HG02970 (cell line): Measurements from ENCODE around the gene SLC38A9.

Source experiments
- ATAC-seq: cut with Tn5 transposase; IDR thresholded peaks from one replicate; pipeline ENCODE4 v1.9.1; 2021; ENCODE audit warnings: mild to moderate bottlenecking, moderate library complexity, moderate number of reproducible peaks; ENCODE audit not compliant: unreplicated experiment, low FRiP score

Gene SLC38A9

DNA sequence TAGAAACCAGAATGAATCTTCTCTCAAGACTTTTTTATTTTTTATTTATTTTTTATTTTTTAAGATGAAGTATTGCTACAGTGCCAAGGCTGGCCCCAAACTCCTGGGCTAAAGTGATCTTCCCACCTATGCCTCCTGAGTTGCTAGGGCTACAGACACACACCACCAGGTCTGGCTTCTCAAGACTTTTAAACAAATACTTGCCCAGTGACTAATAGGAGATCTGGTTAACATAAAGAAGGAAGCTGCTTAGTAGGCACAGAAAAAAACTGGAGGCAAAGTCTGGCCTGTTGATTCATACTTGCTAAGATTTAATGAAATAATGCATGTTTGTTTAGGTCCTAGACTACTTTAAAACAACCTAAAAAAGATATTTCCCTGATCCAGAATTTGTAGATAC is 43.8 kb downstream of the SLC38A9 start:
- ATAC-seq = no peak

DNA sequence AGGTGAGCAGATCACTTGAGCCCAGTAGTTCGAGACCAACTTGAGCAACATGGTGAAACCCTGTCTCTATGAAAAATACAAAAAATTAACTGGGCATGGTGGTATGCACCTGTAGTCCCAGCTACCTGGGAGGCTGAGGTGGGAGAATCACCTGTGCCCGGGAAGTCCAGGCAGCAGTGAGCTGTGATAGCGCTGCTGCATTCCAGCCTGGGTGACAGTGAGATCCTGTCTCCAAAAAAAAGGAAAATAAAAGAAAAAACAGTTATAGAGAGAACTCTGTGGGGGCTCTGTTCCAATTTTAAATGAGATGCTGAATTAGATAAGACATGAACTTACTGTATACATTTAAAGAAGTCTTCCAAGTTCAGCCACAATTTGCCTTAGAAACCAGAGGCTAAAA is 44.2 kb downstream of the SLC38A9 start:
- ATAC-seq = no peak

DNA sequence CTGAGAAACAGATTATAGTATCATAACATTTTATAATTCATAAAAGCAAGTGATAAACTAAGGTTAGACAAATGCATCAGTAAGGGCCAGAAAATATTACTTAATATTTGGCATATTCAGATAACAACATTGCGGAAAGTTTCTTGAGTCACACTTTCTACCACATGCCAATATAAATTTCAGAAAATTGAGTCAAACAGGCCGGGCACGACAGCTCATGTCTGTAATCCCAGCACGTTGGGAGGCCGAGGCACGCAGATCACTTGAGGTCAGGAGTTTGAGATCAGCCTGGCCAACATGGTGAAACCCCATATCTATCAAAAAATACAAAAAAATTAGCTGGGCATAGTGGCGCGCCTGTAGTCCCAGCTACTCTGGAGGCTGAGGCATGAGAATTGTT is 47.1 kb downstream of the SLC38A9 start:
- no peak for ATAC-seq

DNA sequence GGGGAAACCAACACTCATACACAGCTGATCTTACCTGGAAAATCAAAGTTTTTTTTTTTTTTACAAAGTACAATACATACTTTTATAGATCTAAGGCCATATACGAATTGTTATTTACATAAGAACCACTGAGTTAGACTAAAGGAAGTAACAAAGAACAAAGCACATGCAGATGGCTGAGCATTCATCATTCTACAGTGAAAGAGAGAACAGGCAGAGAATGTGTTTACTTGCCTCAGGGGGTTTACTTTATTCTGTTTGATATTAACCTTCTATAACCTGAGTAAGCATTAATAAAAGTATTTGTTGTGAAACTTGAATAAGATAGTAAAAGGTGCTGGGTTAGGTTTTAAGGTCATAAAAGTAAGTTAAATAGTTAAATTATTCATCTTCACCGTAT is 54.7 kb downstream of the SLC38A9 start:
- no peak for ATAC-seq

DNA sequence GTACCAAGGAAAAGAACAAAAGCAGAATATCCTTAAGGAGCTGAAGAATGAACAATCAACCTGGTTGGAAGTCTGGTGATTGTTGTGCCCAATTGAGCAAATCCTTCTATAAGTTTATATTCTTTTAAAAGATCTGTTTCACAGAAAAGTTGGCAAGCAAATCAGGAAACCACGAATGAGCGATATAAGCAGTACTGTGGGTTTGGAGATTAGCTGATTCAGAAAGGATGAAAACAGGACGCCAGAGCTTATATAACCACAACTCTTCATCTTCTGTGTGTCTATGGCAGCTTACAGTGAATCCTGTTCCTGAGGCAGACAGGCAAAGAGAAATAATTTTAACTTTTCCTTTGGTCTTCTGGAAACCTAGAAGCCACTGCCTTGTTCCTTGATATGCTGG is 61.7 kb downstream of the SLC38A9 start:
- ATAC-seq = no peak

DNA sequence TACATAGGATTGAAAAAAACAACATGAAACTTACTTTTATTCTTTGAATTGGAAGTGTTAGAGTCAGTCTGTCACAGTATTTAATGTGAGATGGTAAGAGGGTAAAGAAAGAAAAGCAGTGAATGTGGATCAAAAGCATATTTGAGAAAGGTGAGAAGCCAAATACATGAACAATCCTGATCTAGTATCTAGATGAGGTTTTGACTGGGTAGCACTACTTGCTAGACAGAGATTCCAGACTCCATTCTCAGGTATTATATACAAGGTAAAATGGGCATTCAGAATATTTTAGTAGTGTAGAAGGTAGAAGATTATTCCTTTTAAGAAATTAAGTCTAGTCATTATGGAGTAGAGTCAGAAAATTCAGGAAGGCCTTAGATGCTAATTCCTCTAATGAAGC is 62.2 kb downstream of the SLC38A9 start:
- ATAC-seq = no peak

DNA sequence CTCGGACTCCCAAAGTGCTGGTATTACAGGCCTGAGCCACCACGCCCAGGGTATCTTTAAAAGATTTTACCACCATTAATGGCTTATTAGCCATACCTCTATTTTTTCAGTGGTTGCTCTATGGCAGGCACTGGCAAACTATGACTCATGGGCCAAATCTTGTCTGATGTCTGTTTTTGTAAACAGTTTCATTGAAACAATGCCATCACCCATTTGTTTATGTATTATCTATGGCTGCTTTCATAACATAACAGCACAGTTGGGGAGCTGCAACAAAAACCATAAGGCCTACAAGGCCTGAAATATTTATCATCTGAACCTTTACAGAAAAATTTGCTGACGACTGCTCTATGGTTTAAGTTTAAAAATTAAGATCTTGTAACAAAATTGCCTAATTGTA is 66.8 kb downstream of the SLC38A9 start:
- ATAC-seq = no peak

DNA sequence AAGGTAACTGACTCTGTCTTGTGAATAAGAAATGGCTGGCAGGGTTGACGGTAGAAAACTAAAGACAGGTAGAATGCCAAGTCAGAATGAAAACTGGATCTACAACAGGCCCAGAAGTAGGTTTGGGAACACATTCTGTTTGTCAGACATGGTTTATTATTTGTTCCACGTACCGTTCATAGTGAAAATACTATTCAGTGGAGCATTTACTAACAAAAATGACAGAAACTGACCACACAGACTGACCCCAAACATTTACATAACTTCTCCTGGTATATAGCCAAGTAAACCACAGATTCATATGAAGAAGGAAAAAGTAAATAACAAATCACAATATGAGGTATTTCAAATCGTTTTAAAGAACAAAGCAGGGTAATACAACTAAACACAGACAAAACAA is 73.7 kb downstream of the SLC38A9 start:
- ATAC-seq = no peak

DNA sequence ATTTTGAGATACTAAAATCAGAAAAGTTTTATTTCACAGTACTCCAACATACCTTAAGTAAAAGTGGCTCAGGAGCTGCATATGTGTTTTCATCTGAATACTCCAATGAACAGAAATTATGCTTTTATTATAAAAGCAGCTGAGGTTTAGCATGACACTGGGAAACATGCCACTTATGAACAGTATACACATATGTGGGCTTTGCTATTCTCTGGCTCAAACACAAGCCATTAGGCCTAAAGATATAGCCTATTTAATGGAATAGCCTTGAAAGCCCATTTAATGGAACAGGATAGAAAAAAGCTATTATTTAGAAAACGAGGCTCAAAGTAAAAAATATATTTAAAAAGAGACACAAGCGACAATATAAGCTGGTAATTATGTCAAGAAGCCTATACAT is 74.1 kb downstream of the SLC38A9 start:
- ATAC-seq = no peak

DNA sequence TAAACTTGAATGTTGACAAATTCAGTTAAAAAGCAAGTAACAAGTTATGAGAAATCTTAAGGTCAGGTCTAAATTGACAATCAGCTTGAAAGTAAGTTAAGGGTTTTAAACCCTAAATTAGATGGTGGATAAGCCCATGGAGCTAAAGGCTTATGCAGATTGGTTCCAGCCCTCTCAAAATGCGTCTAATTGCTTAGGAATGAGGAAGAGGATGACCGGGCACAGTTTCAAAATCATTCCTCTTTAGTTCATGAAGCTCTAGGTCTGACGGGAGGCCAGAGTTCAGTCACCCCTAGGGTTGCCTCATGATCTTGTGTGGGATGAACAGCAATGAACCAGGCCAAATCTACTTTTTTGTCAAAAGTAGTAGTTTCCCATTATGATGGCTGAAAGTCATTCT is 75.4 kb downstream of the SLC38A9 start:
- no peak for ATAC-seq

DNA sequence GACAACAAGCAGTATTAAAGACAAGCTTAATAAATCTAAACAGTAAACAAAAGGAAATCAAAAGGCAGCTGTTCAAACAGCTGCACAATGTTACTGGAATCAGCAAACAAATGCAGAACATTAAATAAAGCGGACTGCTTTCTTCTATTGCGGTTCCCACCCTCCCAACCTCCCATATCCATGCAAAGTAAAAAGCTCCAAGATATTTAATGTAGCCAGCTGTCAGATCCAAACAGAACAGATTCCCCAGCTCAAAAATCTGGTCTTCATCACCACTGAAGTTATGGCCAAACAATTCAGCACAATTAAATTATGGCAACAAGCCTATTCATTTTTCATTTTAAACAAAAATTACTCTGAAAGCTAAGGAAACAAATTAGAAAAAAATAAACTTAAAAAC is 75.9 kb downstream of the SLC38A9 start:
- ATAC-seq = no peak

DNA sequence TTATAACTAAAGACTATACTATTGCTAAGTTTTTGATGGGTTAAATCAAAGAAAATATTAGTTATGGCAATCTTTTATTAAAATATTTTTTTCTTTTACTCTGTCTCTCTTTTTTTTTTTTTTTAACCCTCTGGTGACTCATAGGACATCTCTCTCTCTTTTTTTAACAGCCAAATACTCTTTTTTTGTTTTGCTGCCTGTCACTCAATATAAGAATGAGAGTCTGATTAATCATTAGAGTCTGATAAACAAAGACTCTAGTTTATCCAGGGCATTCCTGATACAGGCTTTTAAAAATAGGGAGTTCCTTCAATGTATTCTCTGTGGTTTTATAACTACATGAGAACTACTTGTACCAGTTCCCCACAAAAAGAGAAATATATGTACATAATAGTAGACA is 77.3 kb downstream of the SLC38A9 start:
- ATAC-seq = no peak

DNA sequence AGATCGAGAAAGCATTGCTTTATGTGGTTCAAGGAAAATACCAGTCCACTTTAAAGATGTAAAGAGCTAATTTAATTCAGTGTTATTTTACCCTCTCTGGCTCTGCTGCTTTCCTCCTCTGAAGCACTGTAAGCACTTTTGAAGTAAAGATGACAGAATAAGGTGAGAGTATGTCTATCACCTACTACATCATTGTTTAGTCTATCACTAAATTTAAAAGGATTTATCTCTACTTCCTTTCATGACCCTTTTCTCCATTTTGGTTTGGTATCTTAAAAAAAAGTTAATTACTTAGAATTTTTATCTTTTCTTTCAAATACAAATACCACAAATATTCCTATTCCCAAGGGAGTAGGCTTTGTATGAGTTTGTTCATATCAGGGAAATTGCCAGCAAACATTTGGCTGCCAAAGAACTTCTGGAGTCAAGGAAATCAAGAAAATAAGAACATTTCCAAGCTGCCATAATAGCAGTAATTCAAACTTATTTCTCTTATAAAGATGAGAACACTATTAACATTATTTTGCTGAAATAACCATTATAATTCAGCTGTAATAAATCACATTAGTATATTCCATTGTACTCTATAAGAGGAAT is 77.8 kb downstream of the SLC38A9 start:
- ATAC-seq = no peak

DNA sequence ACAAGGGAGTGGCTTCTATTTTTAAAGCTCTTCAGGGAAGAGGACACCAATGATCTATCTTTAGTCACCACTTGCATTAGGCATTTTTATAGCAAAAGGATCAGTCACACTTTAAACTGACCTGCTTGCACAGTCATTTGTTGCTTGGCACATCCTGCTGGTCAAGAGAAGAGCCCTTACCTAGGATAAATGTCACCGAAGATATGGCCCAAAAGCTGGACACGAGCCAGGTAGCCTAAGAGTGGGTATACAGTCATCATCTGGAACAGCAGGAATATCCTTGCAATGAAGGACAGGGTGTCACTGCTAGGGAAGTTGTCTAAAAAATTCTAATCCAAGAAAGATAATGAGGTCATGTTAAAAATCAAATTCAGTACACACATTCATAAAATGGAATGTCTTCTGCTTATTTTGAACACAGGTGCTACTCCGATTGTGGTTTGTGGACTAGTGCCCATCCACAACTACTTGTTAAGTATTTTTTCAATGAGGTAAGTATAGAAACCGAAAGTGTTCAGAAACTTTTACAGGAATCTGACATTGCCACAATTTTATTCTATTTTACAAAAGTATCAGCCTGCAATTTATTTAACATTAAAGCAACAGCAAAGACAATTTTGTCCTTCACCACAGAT is 78.4 kb downstream of the SLC38A9 start:
- ATAC-seq = no peak

DNA sequence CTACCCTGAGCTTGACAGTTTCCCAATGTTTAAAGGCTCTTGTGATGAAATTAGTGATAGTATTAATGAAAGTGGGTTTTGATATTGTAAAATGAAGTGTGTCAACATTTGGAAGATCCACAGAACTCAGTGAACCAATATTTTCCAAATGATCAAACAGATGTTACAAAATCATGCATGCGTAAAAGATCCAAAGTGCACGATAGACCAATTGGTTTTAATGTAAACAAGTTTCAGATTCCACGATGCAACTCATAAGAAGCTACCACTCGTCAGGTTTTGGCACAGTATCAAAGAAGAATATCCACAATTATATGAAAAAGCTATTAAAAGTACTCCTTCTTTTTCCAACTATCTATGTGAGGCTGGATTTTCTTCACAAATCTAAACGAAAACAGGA is 82.3 kb downstream of the SLC38A9 start:
- ATAC-seq = no peak

DNA sequence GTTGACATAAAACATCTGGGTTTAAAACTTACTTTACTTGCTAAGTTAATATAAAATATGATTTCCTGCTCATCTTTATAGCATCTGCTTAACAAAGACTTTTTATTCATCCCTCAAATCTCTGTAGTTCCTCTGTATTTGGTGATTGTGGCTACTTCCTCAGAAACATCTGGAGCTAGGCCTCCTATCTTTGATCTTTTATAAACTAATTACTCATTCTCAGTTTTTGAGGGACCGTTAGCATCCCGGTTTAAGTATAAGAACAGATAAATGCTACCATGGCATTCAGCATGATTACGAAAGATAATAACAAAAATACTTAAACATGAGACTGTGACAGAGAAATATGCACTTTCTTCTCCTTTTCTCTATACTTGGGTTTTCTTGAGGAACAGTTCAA is 85.3 kb downstream of the SLC38A9 start:
- ATAC-seq = no peak

DNA sequence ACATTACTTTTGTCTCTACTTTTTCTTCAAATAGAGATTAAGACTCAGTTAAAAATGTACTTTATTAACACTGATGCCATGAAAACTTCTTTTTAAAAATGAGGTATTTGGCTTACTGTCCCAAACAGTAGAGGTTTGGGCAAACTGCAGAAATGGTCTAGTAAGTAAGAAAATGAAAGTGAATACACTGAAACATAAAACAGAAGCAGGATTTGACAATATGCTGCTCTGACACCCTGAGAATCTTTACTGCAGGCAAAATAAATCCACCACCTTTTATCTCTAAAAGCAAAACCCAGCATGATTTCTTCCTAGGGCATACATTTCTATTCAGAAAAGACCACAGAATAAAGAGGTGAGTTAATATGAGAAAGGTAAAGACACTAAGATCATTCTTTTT is 86.2 kb downstream of the SLC38A9 start:
- no peak for ATAC-seq

DNA sequence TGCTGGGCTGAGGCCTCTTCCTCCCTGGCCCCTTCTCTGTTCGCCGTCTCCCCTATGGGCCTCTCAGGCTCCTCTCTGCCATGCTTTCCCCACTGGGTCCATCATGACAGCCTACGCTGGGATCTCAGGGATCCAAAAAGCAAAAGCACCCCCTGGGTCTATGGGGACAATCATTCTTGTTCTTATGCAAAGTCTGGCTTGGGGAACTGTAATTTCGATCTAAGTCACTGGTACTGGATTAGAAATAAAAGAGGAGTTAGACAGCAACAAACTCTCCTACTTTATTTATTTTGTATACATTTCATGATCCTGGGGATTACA is 86.6 kb downstream of the SLC38A9 start:
- ATAC-seq = no peak

DNA sequence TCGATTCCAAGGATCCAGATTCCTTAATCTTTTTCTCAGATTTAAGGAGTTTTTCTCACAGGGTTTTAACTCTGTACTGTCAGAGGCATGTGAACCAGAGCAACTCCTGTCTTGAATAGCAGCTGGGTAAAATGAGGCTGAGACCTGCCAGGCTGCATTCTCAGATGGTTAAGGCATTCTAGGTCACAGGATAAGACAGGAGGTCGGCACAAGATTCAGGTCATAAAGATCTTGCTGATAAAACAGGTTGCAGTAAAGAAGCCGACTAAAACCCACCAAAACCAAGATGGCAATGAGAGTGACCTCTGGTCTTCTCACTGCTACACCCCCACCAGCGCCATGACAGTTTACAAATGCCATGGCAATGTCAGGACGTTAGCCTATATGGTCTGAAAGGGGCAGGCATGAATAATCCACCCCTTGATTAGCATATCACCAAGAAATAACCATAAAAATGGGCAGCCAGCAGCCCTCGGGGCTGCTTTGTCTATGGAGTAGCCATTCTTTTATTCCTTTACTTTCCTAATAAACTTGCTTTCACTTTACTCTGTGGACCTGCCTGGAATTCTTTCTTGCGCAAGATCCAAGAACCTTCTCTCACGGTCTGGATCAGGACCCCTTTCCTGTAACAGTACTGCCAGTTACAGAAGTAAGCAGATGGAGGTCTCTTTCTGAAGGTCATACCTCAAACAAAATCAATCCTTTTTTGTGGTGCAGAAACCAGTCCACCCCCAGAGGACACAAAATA is 87.1 kb downstream of the SLC38A9 start:
- no peak for ATAC-seq

DNA sequence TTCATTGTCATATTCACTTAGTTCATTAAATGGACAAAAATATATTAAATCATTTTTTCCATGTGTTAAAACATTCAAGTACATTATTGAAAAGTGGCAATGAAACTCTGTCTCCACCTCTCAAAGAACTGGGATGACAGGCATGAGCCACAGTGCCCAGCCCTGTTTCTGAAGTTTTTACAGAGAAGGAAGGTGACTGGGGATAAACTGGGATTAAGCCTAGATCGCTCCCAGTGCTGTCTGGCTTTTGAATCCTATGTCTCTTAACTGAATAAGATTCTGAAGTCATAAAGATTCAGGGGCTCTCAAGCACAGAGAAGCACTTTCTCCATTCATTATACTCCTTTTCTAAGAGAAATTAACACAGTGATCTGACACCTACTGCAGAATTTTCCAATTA is 88.3 kb downstream of the SLC38A9 start:
- no peak for ATAC-seq

DNA sequence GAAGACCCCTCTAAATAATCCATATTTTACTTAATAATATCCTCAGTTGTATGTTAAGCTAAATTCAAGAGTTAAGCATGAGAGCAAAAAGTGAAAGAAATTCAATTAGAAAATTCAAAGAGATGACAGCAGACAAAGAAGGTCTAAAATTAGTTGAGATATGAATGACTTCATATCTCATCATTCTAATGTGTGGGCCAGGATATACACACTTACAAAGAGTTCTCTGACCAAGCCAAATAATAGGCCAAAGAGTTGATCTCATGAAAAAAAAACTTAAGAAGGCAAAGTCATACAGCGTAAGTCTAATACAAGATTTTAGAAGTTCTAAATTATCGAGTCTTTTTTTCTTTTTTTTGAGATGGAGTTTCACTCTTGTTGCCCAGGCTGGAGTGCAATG is 89.7 kb downstream of the SLC38A9 start:
- ATAC-seq = no peak

DNA sequence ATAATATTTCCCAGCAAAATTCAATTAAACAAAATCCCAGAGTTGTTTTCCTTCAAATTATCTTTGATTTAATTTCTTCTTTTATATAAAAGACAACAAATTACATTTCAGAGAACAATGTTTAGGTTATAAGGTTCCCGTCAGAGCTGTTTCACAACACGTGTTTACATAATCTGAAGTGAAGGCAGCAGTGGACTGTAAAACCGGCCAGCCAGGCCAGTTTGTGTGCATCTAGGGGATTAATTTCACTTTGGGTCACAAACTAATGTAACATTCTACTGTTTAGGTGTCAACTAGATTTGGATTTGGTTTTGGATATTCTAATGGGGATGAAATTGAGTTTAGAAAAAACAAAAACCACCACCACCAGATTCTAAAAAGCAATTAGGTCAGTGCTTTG is 90.9 kb downstream of the SLC38A9 start:
- ATAC-seq = no peak
